ENCODE data around the gene VEZF1.

DNA sequence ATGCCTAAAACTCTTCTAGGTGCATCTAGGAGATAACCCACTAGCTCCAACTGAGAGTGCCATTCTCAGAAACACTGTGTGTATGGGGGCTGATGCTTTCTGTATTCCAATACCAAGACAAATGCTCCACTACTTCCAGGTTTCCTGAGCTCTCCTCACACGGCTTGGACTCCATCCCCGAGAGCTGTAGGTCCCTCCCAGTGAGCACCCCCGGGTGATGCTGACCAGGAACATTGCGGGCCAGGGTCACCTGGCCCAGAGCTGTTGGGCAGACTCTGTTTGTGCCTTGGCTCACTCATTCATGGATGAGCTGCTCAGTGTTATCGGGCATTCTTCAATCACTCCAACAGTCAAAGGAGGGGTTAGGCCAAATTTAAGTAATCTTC is 39.9 kb downstream of the VEZF1 start:
- TF ChIP-seq POLR2A (IDR thresholded peaks at IDR 0.05; ENCODE audit: low read depth, low read length) (no peak), ELK1 (IDR thresholded peaks at IDR 0.05; ENCODE audit: borderline replicate concordance, low read depth, low read length) (no peak), CEBPB (IDR thresholded peaks at IDR 0.05; ENCODE audit: low read depth, low read length) (no peak)
- TF ChIP-seq, protein P1, sequence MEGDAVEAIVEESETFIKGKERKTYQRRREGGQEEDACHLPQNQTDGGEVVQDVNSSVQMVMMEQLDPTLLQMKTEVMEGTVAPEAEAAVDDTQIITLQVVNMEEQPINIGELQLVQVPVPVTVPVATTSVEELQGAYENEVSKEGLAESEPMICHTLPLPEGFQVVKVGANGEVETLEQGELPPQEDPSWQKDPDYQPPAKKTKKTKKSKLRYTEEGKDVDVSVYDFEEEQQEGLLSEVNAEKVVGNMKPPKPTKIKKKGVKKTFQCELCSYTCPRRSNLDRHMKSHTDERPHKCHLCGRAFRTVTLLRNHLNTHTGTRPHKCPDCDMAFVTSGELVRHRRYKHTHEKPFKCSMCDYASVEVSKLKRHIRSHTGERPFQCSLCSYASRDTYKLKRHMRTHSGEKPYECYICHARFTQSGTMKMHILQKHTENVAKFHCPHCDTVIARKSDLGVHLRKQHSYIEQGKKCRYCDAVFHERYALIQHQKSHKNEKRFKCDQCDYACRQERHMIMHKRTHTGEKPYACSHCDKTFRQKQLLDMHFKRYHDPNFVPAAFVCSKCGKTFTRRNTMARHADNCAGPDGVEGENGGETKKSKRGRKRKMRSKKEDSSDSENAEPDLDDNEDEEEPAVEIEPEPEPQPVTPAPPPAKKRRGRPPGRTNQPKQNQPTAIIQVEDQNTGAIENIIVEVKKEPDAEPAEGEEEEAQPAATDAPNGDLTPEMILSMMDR (conservative IDR thresholded peaks at IDR 0.05; ENCODE audit: low read depth, low read length): no peak
